ENCODE results near the gene PIAS2. TPM values are rescaled to one million over a fixed set of nuclear protein-coding genes. Genes with fewer than 3 reads are reported as not detected.

Gene PIAS2
- polyA plus RNA-seq, 4 donors, result 22.5 to 30.9 (median 24.0) TPM

DNA sequence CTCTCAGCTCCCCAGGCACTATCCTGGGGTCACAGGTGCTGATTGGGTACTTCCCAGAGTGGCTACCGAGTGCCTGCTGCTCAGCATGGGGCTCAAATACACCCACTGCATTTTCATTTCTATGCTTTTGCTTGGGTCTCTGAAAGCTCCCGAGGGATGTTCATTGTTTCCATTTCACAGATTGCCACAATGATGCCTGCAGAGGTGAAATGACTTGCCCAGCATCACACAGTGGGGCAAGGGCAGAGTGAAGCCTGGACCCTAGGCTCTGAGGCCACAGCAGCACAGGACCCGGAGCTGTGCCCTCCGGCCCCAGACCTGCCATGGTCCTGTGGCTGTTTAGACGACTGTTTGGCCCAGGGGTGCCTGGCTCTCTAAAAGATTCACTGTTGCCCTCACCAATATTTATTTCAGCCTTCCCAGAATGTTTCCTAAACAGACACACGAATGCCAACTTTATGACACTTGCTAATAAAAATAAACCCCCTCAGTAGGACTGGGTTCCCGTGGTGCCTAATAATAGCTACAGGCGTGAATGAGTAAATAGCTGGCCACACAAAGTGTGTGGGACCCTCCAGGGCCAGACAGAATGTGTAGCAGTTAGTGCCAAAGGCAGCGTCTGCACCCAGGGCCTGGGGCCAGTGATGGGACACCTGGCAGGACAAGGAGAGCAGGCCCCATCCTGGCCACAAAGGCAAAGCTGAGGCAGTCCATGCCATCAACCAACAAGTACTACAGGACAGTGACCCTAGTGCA is 149.0 kb downstream of the PIAS2 start:
- DNase-seq (ENCODE audit: low read depth in 4 of 4, low spot score in 2 of 4), result no peak

DNA sequence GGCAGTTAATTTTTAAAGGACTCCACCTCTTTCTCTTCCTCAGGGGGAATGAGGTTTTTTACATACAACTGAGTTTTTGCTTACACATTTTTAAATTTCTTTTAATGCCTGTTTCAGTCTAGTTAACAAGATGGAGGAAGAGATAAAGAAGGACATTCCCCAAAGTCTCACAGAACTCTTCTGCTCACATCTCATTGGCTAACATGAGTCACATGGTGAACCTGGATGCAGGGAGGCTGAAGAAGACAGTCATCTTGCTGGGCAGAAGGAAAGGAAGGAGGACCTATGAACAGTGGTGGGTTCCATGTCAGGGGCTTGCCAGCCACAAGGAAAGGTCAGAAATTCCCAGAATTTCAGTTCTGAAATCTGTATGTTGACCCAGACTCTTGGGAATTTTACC is 150.1 kb downstream of the PIAS2 start:
- DNase-seq (ENCODE audit: low read depth in 4 of 4, low spot score in 2 of 4), result no peak

DNA sequence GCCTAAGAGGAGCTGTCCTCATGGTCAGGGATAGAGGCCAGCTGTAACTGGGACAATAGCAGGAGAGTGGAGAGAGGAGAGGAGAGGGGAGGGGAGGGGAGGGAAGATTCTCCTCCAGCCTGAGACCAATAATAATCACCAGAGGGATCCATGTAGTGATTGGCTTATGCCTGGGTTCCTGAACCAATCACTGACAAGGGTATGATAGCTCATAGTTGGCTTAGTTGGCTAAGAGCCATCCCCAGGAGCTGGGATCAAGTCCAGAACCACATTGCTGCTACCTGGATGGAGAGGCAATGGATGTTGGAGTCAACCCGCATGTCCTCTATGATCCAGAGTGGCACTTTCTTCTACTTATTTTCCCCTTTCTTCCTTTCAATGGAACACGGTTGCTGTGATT is 152.7 kb downstream of the PIAS2 start:
- no peak for DNase-seq (ENCODE audit: low read depth in 4 of 4, low spot score in 2 of 4)

DNA sequence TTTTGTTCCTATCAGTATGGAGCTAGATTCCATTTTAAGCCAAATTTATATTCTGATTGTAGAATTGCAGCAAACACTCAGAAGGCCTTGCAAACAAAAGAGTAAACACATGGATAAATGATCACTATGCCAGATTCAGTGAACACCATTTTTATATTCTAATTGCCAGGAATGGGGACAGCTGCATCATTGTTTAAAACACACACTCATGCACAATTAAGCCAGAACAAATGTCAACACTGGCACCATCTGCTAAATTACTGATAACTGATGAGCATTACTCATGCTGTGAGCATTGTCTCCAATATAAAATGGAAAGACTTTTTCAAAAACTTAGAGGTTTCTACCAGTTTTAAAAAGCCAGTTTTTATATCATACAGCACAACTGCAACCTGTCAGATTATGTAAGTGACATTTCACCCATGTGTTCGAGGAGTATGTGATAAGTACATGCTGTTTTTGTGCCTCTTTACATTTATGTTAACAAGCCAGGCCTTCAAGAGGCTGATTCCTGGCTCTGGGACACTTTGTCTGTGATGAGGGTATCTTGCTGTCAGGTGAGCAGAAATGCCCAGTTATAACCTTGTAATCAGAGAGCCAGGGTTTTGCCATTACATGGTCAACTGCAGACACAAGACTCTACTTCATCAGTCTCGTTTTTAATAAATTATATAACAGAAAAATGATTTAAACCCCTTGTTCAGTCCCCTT is 156.1 kb downstream of the PIAS2 start:
- no peak for DNase-seq (ENCODE audit: low read depth in 4 of 4, low spot score in 2 of 4)

DNA sequence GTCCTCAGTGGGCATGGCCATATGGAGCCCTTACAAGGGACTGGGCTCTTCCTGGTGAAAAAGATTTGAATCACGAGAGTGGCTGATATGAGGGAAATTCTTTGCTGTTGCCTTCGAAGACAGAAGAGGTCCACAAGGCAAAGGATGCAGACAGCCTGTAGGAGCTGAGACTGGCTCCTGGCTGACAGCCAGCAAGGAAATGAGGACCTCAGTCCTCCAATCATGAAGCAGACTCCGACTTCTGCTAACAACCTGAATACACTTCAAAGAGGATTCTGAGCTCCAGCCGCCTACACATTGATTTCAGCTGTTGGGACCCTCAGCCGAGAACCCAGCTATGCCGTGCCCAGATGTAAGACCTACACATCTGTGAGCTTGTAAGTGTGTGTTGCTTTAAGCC is 157.4 kb downstream of the PIAS2 start:
- no peak for DNase-seq (ENCODE audit: low read depth in 4 of 4, low spot score in 2 of 4)

DNA sequence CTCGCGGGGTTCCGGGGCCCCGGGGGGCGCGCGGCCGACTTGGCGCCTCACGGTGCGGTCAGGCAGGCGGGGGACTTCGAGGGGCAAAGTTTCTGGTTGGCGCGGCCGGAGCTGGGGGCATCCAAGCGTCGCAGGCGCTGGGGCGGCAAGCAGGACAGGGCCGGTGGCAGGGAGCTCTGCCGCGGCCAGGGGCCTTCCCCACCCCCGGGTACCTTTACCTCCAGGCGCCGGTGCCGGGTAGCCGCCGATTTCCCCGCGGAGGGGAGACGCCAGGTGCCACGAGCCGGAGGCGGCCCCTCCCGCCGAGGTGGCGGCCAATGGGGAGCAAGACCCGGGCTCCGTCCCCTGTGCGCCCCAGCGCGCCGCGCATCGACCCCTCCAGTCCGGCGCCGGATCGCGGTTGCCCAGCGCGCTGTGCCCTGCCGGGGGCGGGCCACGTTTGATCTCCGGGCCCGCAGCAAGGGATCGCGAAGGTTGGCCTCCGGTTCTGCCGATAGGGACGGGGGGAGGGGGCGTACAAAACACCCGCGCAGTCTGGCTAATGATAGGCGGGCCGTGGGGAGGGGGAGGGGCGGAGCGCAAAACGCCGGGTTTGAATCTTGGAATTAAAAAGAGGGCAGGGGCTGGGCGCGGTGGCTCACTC is 160.6 kb downstream of the PIAS2 start, which contains the start of gene ST8SIA5:
Gene ST8SIA5, minus strand, starts transcription at position 495 of the 643 bp plus-strand sequence. CDS start 545 bp downstream, outside the sequence.
- DNase-seq (ENCODE audit: low read depth in 4 of 4, low spot score in 2 of 4), result peak in 1 of 4 donors; percentile 7

DNA sequence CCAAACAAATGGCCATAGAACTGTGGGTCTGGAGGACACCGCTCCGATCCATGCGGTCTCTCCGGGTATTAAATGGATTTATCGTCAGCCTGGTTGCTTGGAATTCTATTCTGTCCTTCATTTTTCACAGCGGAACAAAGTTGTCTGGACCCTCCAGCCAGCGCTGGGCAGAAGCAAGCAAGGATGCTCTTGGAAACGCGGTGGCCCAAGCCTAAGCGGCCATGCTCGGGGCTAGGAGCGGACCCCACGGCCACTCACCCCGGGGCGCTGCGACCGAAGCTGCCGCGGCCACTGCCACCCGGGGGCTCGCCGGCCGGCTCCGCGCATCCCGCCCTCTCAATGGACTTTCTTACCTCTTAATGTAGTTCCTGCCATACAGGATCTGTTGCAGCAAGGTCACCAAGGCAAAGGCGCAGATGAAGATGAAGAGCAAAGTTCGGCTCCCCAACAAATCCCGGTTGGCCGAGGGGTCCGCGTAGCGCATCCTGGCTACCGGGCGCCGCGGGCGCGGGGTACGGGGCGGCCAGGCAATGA is 161.2 kb downstream of the PIAS2 start:
- peak in 1 of 4 donors; percentile 3 for DNase-seq (ENCODE audit: low read depth in 4 of 4, low spot score in 2 of 4)

DNA sequence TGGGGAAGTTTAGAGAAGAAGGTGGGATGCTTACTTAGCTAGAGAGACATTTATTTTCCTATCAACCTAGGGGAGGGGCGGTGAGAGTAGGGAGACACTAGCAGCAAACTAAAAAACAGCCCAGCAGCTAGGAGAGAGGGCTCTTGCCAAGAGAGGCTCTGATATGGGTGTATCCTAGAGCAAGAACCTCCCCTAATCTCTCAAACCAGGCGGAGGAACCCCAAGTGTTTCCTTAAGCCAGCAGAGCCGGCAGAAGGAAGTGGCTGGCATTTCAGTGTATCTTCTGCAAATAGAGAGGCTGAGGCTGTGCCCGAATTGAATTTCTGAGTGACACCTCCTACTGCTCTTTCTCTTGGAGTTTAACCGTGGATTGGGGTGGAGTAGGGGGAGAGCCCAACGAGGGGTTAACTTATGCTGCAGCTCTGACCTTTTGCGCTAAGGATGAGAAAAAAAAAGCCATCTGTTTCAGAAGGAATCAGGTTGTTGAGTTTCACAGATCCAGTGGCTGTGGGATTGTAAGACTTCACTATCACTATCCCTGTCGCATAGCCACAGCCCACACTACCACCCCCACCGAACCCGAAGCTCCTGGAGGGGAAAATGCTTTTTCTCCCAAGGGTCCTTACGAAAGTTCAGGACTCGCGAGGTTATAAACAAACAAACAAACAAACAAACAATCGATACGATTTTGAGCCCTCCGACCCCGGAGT is 161.8 kb downstream of the PIAS2 start:
- peak in 1 of 4 donors; percentile 2 for DNase-seq (ENCODE audit: low read depth in 4 of 4, low spot score in 2 of 4)

DNA sequence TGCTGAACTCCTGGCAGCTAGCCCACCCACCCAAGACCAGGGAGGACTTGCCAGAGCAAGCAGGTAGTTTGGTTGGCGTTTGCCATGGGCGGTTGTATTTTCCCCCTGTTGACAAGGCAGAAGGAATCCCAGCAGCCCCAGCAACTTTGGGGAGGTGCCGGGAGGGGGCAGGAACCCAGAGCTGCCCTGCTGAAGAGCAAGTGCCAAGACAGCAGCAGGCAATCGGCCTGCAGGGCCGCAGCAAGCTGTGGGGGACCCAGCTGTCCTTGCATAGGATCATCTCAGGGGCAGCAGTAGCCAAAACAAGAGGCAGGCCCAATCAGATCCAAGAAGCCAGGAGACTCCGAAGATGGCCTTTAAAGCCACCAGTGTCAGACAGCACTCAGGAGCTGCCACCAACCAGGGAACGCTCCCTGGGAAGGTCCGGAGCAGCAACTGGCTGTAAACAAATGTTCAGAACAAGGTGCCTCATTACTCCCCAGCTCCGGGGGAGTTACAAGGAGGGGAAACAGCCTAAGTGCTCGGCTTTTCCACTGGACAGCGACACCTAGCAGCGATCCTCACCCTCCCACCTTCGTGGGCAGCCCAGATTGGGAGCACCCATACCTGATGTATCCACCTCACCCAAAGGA is 162.5 kb downstream of the PIAS2 start:
- DNase-seq (ENCODE audit: low read depth in 4 of 4, low spot score in 2 of 4), result peak in 1 of 4 donors; percentile 31

DNA sequence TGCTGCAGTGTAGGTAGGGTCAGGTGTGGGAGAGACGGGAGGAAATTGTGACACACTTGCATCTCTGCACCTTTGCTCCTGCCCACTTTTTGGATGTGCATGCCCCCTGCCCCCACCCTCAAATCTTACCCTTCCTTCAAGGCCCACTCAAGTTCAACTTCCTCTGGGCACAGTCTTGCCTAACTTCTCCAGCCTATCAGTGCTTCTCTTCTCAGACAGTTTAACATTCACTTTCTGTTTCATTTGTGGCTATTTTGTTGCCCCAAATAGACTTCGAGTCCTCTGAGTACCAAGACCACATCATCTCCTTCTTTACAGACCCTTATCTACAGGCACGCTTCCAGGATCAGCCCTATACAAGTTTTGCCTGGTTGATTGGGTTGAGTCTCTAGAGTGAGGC is 163.1 kb downstream of the PIAS2 start:
- no peak for DNase-seq (ENCODE audit: low read depth in 4 of 4, low spot score in 2 of 4)

Other genes starting within 250 kb of the PIAS2 start
- gene ST8SIA5, start 160.5 kb downstream of the PIAS2 start, polyA plus RNA-seq (ENCODE audit: insufficient read length in 4 of 4), result 1 to 10 TPM in 2 of 4 donors, under 1 TPM in 2; 0.31 to 1.3 (median 0.95) TPM
- 10 to 100 TPM in 3 of 4 donors, 1 to 10 TPM in 1; 9.8 to 13.5 (median 11.2) TPM for gene KATNAL2, start 95 bp upstream of the PIAS2 start, polyA plus RNA-seq (ENCODE audit: insufficient read length in 4 of 4)
- gene ELOA2, start 118.1 kb upstream of the PIAS2 start, polyA plus RNA-seq (ENCODE audit: insufficient read length in 4 of 4), result under 1 TPM in 2 of 4 donors, not detected in 2; 0.03 to 0.13 TPM
- 10 to 100 TPM; 47.0 to 60.0 (median 49.8) TPM for gene HDHD2, start 233.0 kb upstream of the PIAS2 start, polyA plus RNA-seq (ENCODE audit: insufficient read length in 4 of 4)

All from left renal cortex interstitium (tissue), 4 donors.